Hematopoietic multipotent progenitor cell treated with erythropoietin and hydrocortisone succinate and interleukin-3 and kit ligand, for 8 days (in vitro differentiated cells): ENCODE results near the gene AKAP1.
A peak's percentile ranks its signal among the peaks of the same experiment; 100 is the strongest.

ENCODE experiments used
- DNase-seq: peaks from one replicate; pipeline ENCODE4 v3.0.0-alpha.2; 2015

AKAP1 gene

DNA sequence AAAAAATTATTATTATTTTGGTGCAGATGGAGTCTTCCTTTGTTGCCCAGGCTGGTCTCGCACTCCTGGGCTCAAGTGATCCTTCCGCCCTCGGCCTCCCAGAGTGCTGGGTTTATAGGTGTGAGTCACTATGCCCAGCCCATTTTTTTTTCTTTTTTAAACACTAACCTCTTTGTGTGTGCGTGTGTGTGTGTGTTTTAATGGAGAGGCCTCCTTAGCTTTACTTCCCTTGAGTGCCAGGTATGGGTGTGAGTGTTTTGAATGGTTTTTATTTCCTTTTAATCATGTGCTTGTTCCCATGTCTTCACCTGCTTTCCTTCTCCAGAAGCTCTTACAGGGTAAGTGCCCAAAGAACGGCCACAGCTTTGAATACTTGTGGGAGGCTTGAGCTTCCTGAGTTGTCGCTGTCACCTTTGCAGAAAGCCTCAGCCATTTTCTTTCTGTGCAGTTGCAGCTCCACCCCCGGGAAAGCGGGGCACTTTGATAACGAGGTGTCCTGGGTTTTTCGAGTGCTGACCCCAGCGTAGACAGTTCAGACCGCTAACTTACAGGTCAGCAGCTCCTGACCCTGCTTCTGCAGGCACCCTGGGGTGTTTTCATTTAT lies 22.6 kb downstream of the AKAP1 start:
- DNase-seq, result no peak

DNA sequence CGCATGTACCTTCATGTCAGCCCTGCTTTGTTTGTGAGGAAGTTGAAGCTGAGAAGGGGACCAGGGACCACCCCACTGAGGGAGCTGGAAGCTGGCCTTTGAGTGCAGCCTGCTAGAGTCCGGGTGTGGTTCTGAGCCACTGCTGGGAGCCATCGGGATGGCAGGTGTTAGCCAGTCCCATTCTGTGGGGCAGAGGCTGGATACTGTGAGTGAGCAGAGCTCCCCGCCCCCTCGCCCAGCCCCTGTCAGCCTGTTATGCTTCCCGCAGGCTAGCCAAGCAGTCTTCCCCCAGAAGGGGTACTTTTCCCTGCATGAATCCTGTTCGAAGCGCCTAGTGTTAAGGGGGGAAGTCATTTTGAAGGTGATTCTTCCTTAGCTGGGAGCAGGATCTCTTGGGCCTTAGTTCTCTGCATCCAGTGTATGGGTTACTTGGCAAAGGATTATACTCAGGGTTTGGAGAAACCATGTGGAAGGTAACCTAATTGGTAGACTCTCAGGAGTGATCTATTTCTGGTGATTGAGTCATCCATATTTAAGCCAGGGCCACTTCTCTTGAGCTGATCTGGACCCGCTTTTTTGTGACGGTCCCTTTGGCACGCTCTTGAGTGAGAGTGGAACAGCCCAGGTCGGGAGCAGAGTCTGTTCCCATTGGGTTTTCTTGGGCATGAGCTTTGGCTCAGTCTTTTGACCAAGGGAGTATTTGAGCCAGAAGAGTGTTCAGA lies 23.8 kb downstream of the AKAP1 start:
- no peak for DNase-seq

DNA sequence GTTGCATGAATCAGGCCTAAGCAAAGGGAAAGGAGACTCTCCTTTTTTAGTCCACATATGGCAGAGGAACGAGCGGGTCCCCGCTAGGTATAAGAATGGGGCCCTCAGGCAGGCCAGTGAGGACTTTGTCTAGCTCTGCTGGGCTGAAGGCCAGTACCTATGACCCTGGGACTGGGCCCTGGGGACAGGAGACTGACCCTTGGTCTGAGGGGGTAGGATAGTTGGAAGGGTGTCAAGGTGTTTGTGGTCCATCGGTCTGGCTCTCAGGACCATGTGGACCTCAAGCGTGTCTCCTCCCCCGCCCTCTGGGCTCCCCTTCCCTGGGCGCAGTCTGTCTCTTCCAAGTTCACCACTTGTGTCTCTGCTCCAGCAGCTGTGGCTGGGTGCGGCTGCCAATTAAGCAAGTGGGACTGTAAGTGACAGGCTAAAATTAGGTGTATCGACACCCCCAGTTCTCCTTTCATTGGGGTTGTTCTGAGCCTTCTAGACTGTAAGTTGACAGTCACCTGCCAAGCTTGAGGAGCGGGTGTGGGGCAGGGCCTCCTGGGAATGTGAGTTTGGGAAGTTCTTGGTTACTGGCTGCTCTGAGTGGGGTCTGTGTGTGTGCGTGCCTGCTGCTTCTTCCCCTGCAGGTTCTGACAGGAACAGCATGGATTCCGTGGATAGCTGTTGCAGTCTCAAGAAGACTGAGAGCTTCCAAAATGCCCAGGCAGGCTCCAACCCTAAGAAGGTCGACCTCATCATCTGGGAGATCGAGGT lies 24.5 kb downstream of the AKAP1 start:
- DNase-seq, result no peak

DNA sequence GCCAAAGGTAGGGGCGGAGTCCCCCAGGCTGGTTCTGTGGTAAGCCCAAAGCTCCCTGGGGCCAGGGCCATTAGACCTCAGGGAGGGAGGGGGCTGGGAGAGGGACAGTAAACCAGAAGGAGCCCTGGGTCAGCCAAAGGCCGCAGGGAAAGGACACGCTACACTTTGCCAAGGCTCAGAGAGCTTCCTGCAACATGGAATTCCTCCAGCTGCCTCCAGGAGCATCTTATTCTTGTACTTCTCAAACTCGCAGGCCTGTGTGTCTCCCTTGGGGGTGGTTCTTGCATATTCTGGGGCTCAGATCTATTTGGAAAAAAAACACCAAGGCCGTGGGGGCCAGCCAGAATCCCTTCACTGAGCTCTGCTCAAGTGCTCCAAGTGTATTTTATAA lies 25.1 kb downstream of the AKAP1 start:
- DNase-seq, result no peak

DNA sequence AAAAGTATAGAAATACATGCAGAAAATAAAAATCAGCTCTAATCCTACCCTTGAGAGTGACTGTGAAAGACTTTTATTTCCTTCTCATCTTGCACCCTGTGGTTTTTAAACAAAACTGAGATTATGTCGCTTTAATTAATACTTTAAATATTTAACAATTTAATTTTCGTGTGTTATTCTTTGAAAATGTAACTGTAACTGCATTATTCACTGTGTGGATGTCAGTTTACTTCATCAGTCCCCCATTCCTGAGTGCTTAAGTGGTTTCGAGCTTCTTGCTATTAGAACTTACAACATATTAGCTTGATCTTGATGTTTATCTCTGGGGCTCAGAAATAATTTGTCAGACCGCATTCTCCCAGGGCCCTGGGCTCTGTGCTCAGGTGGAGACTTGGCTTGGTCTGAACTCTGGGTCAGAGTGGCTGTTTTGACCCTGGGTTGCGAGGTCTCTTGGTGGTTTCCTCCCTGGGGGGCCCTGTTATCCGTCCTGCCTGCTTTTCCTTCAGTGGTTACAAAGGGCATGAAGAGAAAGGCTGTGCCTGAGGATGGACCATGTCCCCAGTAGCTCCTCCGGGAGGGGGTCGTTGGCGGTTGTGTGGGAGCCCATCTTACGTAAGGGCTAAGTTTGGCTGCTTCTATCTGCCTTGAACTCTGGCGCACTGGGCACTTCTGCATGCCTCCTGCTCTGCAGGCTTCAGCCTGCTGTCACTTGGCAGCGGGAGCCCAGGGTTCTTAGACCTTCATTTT lies 25.7 kb downstream of the AKAP1 start:
- peak; percentile 20 for DNase-seq

DNA sequence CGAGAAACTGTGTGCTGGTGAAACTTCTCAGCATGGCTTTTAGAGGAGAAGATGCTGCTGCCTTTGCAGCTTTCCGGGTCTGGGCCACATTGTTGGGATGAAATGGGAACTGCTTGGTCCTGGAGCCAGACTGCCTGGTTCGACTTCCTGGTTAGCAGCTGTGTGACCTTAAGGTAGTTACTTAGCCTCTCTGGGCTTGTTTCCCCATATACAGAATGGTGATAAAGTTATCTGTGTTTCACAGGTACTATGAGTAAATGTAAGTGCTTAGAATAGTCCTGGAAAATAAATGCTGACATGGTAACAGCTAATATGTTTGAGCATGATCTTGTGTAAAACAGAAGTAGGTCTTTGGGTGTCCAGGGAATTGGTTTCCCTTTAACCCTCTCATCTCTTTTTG lies 26.3 kb downstream of the AKAP1 start:
- peak; percentile 21 for DNase-seq

DNA sequence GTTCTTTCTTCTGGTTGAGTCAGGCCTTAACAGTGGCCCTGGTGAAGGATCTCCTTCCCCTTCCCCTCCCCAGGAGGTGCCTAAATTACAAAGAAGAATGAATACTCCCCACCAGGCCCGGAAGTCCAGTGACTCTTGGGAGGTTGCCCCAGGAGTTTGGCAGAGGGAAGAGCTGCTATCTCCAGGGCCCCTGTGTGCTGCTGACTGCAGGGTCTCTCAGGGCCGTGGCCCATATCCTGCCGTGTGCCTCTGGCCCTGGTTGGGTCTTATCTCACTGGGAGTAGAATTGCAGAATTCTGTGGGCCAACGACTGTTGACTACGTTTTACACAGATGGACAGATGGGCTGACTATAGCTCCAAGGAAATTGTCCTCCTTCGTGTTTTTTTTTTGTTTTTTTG lies 28.0 kb downstream of the AKAP1 start:
- peak; percentile 39 for DNase-seq

DNA sequence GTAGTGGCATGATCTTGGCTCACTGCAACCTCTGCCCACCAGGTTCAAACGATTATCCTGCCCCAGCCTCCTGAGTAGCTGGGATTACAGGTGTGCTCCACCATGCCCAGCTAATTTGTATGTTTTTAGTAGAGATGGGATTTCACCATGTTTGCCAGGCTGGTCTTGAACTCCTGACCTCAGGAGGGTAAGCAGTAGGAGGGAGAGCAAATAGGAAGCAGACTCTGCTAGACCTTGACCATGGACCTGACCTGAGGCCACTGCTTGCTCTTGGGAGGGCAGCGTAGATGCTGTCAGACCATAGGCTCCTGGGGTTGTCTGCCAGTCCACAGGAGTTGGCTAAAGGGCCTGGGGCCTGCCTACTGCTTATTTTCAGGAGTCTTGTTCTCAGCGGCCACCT lies 28.6 kb downstream of the AKAP1 start:
- no peak for DNase-seq

DNA sequence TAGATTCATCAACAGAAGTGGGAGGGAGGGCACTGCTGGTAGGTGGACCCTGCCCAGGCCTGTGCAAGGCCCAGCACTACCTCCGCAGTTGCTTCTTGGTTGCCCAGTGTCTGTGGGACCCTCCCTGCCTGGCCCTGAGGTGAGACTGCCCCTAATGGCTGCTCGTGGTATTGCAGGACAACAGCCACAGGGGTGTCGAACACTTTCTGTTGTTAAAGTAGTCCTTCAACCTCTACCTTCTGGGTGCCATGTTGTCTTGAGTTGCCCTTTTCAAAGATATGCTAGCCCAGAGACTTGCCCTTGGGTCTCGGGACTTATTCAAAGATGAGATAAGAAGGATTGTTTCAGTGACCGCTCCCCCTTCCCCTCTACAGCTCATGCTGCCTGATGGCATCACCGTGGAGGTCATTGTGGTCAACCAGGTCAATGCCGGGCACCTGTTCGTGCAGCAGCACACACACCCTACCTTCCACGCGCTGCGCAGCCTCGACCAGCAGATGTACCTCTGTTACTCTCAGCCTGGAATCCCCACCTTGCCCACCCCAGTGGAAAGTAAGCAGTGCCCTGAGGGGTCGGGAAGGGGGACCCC lies 29.1 kb downstream of the AKAP1 start:
- DNase-seq, result peak; percentile 61

DNA sequence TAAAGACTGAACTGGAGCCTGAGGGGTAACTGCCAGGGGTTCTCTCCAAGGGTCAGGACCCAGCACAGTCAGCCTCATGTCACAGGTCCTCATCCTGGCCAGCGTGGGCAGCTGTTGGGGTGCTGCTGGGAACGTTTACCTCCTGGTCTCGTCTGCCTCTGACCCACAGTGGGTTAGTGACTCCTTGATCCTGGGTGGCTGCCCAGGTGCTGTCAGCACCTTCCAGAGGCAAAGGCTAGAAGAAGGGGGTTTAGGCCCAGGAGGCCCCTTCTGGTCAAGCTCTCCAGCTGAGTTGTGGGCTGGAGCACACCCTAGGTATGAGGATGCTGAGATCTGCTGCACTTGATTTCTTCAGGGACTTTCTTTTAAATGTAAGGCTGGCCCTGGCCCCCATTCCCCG lies 30.3 kb downstream of the AKAP1 start:
- no peak for DNase-seq

DNA sequence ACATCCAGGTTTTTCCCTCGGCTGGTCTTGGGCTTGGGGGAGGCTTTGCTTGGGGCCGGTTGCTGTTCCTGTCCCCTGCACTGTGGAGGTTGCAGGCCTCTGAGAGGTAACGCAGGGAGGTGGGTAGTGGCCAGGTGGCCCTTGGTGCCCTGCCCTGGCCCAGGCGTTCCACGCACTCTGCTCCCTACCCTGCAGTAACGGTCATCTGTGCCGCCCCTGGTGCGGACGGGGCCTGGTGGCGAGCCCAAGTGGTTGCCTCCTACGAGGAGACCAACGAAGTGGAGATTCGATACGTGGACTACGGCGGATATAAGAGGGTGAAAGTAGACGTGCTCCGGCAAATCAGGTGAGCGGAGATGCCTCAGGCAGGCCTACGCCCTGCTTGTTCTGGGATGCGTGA lies 30.9 kb downstream of the AKAP1 start:
- DNase-seq, result no peak

DNA sequence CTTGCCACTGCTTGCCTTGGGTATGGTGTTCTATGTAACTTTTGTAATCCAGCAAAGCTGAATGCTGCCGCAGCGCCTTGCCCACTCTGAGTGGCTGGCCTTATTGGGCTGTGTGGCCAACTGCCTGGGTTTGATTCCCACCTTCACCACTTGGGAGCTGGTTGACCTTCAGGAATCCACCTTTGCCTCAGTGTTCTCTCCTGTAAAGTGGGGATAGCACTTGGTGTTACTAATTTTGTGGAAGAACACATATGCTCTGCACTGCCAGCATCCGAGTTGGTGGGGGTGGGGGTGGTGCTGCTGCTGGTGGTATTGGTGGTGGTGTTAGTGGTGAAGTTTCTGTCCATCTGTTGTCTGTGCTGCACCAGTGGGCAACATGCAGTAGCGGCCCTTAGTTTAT lies 32.8 kb downstream of the AKAP1 start:
- no peak for DNase-seq

DNA sequence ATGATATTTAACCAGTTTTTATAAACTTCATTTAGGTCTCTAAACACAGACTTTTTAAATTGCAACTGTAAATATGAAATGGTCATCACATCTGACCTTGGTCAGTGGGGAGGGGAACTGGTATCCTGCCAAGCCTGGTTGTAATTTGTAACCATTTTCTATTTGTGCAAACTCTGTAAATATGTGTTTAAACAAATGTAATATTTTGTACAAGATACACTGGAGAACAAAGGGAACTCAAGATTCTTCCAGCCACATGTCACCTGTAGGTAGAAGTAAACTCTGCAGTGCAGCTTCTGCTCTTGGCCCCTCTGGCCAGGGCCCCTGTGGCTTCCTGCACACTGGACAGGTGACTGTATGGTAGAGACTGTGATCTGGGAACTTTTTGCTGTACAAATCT lies 35.8 kb downstream of the AKAP1 start:
- DNase-seq, result no peak

DNA sequence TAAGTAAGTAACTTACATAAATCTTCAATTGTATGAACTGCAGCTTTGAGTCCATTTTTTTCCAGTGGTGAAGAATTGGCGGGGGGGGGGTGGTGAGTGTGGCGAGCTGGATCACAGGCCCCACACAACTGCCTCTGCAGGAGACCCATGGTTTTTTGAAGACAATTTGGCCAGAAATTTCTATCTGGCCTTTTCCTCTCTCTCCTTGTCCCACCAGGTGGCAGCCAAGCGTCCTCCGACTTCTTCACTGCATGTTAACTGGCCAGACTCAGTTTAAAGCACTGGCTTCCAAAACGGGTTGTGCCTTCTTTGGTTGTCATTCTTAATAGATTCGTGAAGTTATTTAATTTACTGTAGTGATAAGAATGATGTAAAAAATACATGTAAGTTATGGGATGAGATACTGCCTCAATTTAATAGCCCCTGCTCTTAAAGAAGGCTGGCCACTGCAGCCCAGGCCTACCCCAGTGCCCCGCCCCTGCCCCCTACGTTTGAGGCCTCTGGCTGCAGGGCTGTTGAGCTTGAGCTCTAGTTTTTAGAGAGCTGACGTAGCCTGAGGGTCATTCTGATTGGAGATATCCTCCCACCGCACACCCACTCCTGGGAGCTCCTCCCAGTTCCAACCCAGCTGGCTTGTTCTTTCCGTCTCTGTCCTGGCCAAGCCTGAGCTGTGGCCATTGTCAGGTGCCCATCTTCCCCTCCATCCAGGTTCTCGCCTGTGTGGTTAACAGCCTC lies 36.4 kb downstream of the AKAP1 start:
- peak; percentile 51 for DNase-seq

DNA sequence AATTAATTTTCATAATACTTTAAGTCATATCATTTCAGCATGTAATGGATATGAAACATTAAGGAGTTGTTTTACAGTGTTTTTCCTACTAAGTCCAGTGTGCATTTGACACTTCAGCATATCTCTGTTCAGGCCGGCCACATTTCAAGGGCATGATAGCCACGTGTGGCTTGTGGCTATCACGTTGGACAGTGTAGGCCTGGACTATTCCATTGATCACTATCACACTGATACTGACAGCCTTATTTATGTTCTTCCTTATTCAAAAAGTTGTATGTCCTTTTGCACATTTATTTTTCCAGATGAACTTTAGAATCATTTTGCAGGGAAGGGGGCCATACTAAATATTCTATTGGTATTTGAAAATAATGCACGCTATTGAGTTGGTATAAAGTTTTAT lies 39.0 kb downstream of the AKAP1 start:
- DNase-seq, result no peak

DNA sequence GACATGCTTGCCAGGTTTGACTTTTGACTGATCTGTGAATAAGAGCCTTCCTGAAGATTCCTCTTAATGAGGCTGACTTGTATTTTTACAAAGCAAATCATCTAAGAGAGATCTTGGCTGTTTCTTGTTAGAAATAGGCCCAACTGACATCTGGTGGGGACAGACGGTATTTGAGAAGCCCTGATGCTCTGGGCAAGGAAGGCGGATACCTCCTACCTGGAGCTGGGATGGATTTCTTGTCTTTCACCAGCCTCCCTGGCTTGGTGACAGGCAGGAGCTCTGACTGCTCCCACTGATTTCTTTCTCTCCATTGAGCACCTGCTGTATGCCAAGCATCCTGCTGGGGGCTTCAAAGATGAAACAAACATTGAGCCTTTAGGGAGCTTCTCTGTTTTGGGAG lies 40.4 kb downstream of the AKAP1 start:
- DNase-seq, result no peak

DNA sequence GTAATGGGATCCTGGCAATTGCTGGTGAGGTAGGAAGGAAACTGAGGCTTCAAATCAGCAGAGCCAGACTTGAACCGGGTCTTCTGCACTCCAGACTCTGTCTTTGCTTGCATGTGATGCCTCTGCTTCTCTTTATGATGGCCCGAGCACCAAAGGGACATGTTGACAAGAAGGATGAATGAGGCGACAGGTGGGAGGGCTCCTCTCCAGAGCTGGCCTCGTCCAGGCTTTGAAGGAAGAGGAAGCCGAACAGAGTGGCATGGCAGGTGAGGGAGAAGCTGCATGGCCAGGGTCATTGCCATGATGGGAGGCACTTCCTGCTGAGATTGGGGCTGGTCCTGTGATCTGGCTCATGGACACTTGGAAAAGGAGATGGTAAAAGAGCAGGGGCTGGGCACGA lies 40.8 kb downstream of the AKAP1 start:
- DNase-seq, result no peak

DNA sequence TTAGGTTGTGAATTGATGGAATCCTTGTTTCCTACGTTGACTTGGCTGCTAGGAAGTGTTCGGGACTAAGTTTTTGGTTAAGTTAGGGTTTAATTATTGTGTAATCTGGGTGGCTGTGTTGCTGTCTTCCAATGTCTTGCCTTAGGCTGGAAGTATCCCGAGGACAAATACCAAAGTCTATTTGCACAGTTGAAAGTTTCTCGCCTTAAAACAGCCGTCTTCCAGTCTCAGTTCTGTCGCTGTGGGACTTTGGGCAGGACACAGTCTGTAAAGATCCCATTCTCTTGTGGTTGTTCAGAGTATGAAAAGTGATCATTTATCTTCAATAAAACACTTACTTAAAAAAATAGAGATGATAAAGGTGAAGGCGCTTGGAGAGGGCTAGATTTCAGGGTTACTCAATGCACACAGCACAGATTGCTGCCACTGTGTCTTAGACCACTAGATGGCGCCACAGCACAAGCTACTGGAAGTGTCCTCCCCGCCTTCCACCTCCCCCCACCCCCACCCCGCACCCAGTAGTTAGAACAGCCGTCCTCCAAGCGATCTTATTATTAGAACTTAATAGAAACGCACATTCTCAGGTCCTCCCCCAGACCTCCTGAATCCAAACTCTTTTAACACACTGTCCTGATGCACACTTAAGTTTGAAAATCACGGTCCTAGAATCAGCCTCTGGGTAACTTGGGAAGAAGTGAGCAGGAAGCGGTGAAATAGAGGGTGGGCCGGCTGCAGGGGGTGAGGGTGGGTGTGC lies 45.8 kb downstream of the AKAP1 start:
- DNase-seq, result peak; percentile 80

DNA sequence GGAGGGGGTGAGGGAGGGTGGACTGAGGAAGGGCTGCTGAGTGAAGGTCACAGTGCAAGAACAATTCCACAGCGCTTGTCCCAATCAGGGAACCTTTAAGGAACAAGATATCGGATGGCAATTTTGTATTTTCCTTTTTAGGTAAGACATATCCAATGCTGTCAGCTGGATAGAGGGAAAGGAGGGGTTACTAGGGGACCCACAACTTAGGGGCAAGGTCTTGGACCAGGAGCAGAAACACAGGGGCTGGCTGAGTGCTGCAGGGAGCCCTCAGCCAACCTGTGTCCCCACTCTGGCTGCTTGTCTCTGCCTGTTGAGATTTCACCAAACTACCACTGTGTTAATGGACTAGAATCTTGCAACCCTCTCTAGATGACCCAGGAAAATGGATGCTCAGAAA lies 47.6 kb downstream of the AKAP1 start:
- DNase-seq, result no peak

DNA sequence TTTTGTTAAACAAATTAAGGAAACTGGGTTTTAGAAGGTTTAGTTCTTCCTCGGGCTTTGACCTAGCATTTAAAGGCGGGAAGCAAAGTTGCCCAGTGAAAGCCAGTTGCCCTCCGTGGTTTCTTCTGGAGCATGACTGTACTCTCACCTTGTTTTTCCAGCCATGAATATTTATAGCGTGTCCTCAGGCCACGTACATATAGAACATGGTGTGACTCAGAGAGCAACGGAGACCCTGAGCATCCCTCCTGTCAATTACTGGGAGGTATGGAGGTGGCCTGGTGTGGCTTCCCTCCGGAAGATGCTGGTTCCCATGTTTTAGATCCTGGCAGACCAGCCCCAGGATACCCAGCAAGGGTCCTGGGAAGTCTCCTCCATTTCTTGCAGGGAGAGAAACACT lies 48.4 kb downstream of the AKAP1 start:
- DNase-seq, result no peak

DNA sequence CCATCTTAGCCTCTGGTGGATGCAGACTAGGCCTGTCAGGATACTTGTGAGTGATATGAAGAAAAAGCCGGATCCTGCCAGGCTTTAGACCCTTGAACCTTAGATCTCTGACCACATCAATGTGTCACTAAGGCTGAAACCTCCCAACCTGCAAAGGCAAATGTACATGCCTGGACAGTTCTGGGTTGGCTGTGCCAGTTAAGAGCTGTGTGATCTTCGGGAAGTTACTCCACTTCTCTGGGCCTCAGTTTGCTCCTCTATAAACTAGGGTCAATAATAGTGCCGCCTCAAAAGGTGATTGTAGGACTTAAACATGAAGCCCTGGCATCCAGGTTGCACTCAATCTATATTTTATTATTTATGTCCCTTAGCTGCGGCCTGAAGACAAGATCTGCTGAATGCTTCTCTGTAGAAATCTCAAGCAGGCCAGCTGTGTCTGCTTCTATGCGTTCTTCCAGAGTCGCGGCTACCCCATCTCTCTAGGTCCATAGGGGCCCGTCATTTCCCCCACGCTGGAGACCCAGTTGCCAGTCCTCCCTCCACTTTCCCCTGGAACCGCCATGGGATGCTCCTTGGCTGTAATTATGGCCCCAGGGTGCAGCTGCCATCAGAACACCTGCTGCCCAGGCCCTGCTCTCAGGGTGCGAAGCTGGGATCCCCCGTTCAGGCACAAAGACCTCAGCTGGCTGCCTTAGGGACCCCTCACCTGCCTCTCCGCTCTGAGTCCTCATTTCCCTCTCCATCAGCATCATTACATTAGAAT lies 50.2 kb downstream of the AKAP1 start:
- DNase-seq, result no peak
